Measurements from ENCODE around the gene DAB1. TPM values are rescaled to one million over a fixed set of nuclear protein-coding genes. Genes with fewer than 3 reads are reported as not detected.

DAB1 gene
- total RNA-seq, 3 donors from 2014 or later (not counting 1 experiment from before 2014, with no cell fraction given): 0.41 TPM; not detected in 2

GRCh38 chr1:57129865-57130264, 294.0 kb downstream of the DAB1 start:
- Histone ChIP-seq H3K27me3 (ENCODE audit: control insufficient read depth, insufficient read depth, low read length) (no peaks in the 10 kb centered on the region), H3K9me3 (ENCODE audit: control insufficient read depth, insufficient read depth, low read length) (no peaks in the 10 kb centered on the region), H3K36me3 (ENCODE audit: control insufficient read depth, insufficient read depth, low read length) (no peaks in the 10 kb centered on the region), H3K4me1 (ENCODE audit: control insufficient read depth, insufficient read depth, low read length) (no peaks in the 10 kb centered on the region), H3K27ac (ENCODE audit: low read length) (no peak overlapping the region), H3K4me3 (ENCODE audit: low read length) (no peak overlapping the region)
- peaks cover 0 to 3% of the 10 kb centered on the region in 2 donors for H3K27me3 Mint-ChIP-seq (ENCODE audit: low read depth in 2 of 2)
- no peak for ATAC-seq
- WGBS (ENCODE audit: insufficient coverage): 92% methylated on average over 3 of the region's 4 CpGs
- H3K36me3 Mint-ChIP-seq: no peaks in the 10 kb centered on the region
- H3K4me1 Mint-ChIP-seq: no peaks in the 10 kb centered on the region
- DNase-seq: no peak
- no peaks in the 10 kb centered on the region for H3K9me3 Mint-ChIP-seq
- intact Hi-C loops (cut with micrococcal nuclease): no loop called here
- no peak for TF ChIP-seq CTCF (IDR thresholded peaks at IDR 0.05)
- H3K27ac Mint-ChIP-seq: no peak overlapping the region
- H3K4me3 Mint-ChIP-seq: no peak overlapping the region

DNA sequence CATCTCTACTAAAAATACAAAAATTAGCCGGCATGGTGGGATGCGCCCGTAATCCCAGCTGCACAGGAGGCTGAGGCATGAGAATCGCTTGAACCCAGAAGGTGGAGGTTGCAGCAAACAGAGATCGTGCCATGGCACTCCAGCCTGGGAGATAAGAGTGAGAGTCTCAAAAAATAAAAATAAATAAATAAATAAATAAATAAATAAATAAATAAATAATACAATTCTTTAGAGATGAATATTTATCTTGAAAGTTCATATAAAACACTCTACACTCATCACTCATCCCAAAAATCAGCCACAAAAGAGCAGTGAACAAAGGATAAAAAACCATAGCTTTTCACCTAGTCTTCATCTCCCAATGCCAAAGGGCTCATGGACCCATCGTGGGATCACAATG, 295.9 kb downstream of the DAB1 start:
- Histone ChIP-seq H3K4me1 (ENCODE audit: control insufficient read depth, insufficient read depth, low read length) (no peaks in the 10 kb centered on the region), H3K4me3 (ENCODE audit: low read length) (no peak overlapping the region), H3K27ac (ENCODE audit: low read length) (no peak overlapping the region), H3K9me3 (ENCODE audit: control insufficient read depth, insufficient read depth, low read length) (no peaks in the 10 kb centered on the region), H3K36me3 (ENCODE audit: control insufficient read depth, insufficient read depth, low read length) (no peaks in the 10 kb centered on the region), H3K27me3 (ENCODE audit: control insufficient read depth, insufficient read depth, low read length) (no peaks in the 10 kb centered on the region)
- Mint-ChIP-seq H3K27ac (no peak overlapping the region), H3K4me1 (no peaks in the 10 kb centered on the region), H3K9me3 (no peaks in the 10 kb centered on the region), H3K36me3 (no peaks in the 10 kb centered on the region), H3K4me3 (no peak overlapping the region), H3K27me3 (ENCODE audit: low read depth in 2 of 2) (peaks cover 0 to 2% of the 10 kb centered on the region in 2 donors)
- ATAC-seq: no peak
- 86% methylated on average over 5 of the region's 6 CpGs for WGBS (ENCODE audit: insufficient coverage)
- DNase-seq: no peak
- no peak for TF ChIP-seq CTCF (IDR thresholded peaks at IDR 0.05)
- intact Hi-C loops (cut with micrococcal nuclease): no loop called here

- ATAC-seq (no peak), DNase-seq (no peak)
- Mint-ChIP-seq H3K27me3 (ENCODE audit: low read depth in 2 of 2) (peaks cover 0 to 12% of the 10 kb centered on the region in 2 donors), H3K9me3 (no peaks in the 10 kb centered on the region), H3K36me3 (no peaks in the 10 kb centered on the region), H3K4me3 (no peak overlapping the region), H3K27ac (no peak overlapping the region), H3K4me1 (no peaks in the 10 kb centered on the region)
- WGBS (ENCODE audit: insufficient coverage): 74% methylated on average over 3 of the region's 5 CpGs
- intact Hi-C loops (cut with micrococcal nuclease): no loop called here
- H3K4me1 ChIP-seq (ENCODE audit: control insufficient read depth, insufficient read depth, low read length): no peaks in the 10 kb centered on the region
- no peak for TF ChIP-seq CTCF (IDR thresholded peaks at IDR 0.05)
- H3K27ac ChIP-seq (ENCODE audit: low read length): no peak overlapping the region
- H3K9me3 ChIP-seq (ENCODE audit: control insufficient read depth, insufficient read depth, low read length): no peaks in the 10 kb centered on the region
- no peaks in the 10 kb centered on the region for H3K27me3 ChIP-seq (ENCODE audit: control insufficient read depth, insufficient read depth, low read length)
- no peaks in the 10 kb centered on the region for H3K36me3 ChIP-seq (ENCODE audit: control insufficient read depth, insufficient read depth, low read length)
- no peak overlapping the region for H3K4me3 ChIP-seq (ENCODE audit: low read length)
Observed at GRCh38 chr1:57124768-57125446, 299.0 kb downstream of the DAB1 start.

DNA sequence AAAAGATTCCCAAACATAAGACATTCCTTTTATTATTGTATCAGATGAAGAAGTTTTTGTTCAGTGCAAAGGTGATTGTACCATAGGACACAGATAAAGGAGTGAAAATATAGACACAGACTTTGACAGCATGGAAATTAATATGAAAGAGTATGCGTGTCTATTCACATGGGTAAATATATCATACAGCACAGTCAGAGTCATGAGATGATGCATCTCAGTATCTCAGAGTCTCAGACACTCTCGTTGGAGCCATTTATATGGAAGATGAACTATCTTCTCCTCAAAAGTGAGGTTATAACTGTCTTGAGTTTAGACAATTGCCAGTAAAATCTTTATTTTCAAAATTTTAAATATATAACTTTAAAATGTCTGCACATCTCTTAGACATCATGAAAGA, 299.7 kb downstream of the DAB1 start:
- no peak overlapping the region for H3K4me3 Mint-ChIP-seq
- H3K4me1 ChIP-seq (ENCODE audit: control insufficient read depth, insufficient read depth, low read length): no peaks in the 10 kb centered on the region
- no peak for TF ChIP-seq CTCF (IDR thresholded peaks at IDR 0.05)
- H3K27ac Mint-ChIP-seq: no peak overlapping the region
- H3K9me3 Mint-ChIP-seq: no peaks in the 10 kb centered on the region
- no peaks in the 10 kb centered on the region for H3K4me1 Mint-ChIP-seq
- peaks cover 0 to 12% of the 10 kb centered on the region in 2 donors for H3K27me3 Mint-ChIP-seq (ENCODE audit: low read depth in 2 of 2)
- no peak overlapping the region for H3K27ac ChIP-seq (ENCODE audit: low read length)
- WGBS (ENCODE audit: insufficient coverage): 83% methylated on average over 2 of the region's 2 CpGs
- DNase-seq: no peak
- ATAC-seq: no peak
- H3K36me3 ChIP-seq (ENCODE audit: control insufficient read depth, insufficient read depth, low read length): no peaks in the 10 kb centered on the region
- intact Hi-C loops (cut with micrococcal nuclease): no loop called here
- H3K36me3 Mint-ChIP-seq: no peaks in the 10 kb centered on the region
- no peaks in the 10 kb centered on the region for H3K27me3 ChIP-seq (ENCODE audit: control insufficient read depth, insufficient read depth, low read length)
- H3K9me3 ChIP-seq (ENCODE audit: control insufficient read depth, insufficient read depth, low read length): no peaks in the 10 kb centered on the region
- no peak overlapping the region for H3K4me3 ChIP-seq (ENCODE audit: low read length)

All from natural killer cell (primary cell).